Naive B cell (primary cell): ENCODE measurements around the gene FAR1. TPM values are rescaled to one million over a fixed set of nuclear protein-coding genes. Genes with fewer than 3 reads are reported as not detected.
"Not testable (repeated sequence)": the region's sequence is repeated elsewhere in the genome, so short reads cannot be mapped to it uniquely, and the experiment has no call there.

ENCODE experiments used
- ATAC-seq, 2 donors: fragments of 150-1000 bp; cut with Tn5 transposase; 2 replicates each; pipeline ENCODE4 v1.10.0; 2021; ENCODE audit warnings: low read depth in 2 of 2, mild to moderate bottlenecking in 2 of 2, moderate library complexity in 2 of 2
- DNase-seq: peaks from one replicate; pipeline ENCODE4 v3.0.0; 2022
- H3K27ac Mint-ChIP-seq, 6 donors: one replicate each; pipeline ENCODE4 v1.8.0; 2020 to 2022; ENCODE audit warnings: mild to moderate bottlenecking in 6 of 6, mixed read lengths in 6 of 6, moderate library complexity in 5 of 6, inconsistent platforms in 2 of 6
- H3K27me3 Mint-ChIP-seq, 3 donors: one replicate each; pipeline ENCODE4 v1.8.0; 2021 to 2022; ENCODE audit warnings: mixed read lengths in 3 of 3, mild to moderate bottlenecking in 1 of 3
- H3K36me3 Mint-ChIP-seq, 2 donors: one replicate each; pipeline ENCODE4 v1.8.0; 2020 to 2022; ENCODE audit warnings: mixed read lengths in 2 of 2, inconsistent platforms in 1 of 2, mild to moderate bottlenecking in 1 of 2
- H3K4me1 Mint-ChIP-seq, 3 donors: one replicate each; pipeline ENCODE4 v1.8.0; 2020 to 2022; ENCODE audit warnings: mixed read lengths in 3 of 3, inconsistent platforms in 1 of 3, mild to moderate bottlenecking in 1 of 3, moderate library complexity in 1 of 3
- H3K4me3 Mint-ChIP-seq, 8 donors: one replicate each; pipeline ENCODE4 v1.8.0; 2020 to 2022; ENCODE audit warnings: mild to moderate bottlenecking in 8 of 8, mixed read lengths in 8 of 8, moderate library complexity in 8 of 8, inconsistent platforms in 2 of 8
- H3K9me3 Mint-ChIP-seq, 7 donors: one replicate each; pipeline ENCODE4 v1.8.0; 2020 to 2022; ENCODE audit warnings: mixed read lengths in 7 of 7, mild to moderate bottlenecking in 5 of 7, inconsistent platforms in 2 of 7, moderate library complexity in 1 of 7
- polyA plus RNA-seq, 6 donors: library from polyadenylated mRNA; unstranded; fragments of 300-500 nt; fragmentation: Illumina TruSeq; gene quantifications; one replicate each; pipeline ENCODE4 v1.2.3, GENCODE V29; 2021; ENCODE audit warnings: low read depth in 6 of 6

FAR1 gene
- polyA plus RNA-seq, 6 donors from 2014 or later: 0.14 to 16.1 (median 11.8) TPM

DNA sequence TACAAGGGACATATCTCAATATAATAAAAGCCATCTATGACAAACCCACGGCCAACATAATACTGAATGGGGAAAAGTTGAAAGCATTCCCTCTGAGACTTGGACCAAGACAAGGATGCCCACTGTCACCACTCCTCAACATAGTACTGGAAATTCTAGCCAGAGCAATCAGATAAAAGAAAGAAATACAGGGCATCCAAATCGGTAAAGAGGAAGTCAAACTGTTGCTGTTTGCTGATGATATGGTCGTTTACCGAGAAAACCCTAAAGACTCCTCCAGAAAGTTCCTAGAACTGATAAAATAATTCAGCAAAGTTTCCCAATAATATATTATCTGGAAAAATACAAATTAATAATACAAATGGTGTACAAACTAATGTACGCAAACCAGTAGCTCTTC is 84.8 kb downstream of the FAR1 start:
- not testable (repeated sequence) for DNase-seq

GRCh38 chr11:13759050-13759449 is 90.6 kb downstream of the FAR1 start:
- DNase-seq (no peak), ATAC-seq (no peak)
- no peaks in the 10 kb centered on the region for H3K4me1 Mint-ChIP-seq
- peaks cover 7 to 11% (median 11%) of the 10 kb centered on the region in 3 donors for H3K27me3 Mint-ChIP-seq
- H3K36me3 Mint-ChIP-seq: no peaks in the 10 kb centered on the region
- no peak overlapping the region for H3K27ac Mint-ChIP-seq
- no peak overlapping the region for H3K4me3 Mint-ChIP-seq
- H3K9me3 Mint-ChIP-seq: no peaks in the 10 kb centered on the region

More for the DNA sequence above, 84.8 kb downstream of the FAR1 start:
- not testable (repeated sequence) for H3K36me3 Mint-ChIP-seq, H3K4me3 Mint-ChIP-seq, ATAC-seq, H3K27ac Mint-ChIP-seq, H3K4me1 Mint-ChIP-seq
- Mint-ChIP-seq H3K9me3 (peaks cover 0 to 13% (median 6%) of the 10 kb centered on the region in 7 donors), H3K27me3 (peaks cover 8 to 42% (median 28%) of the 10 kb centered on the region in 3 donors)

DNA sequence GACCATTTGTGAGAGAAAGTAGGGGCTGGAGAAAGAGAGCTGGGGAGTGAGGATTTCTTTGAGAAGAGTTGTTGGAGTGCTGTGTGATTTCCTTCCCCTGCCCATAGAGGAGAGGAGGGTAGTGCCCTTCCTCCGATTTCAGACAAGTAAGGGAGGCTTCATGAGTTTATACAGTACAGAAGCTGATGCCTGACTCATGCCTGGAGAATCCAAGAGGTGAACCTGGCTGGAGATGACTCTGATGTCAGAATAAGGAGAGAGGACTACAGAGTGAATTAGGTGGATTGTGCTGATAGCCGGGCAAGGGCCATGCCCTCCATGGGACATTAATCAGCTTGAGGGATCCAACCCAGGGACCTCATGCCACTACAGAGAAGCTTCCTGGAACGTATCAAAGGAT is 91.6 kb downstream of the FAR1 start:
- ATAC-seq (no peak), DNase-seq (no peak)
- Mint-ChIP-seq H3K27ac (no peak overlapping the region), H3K36me3 (no peaks in the 10 kb centered on the region), H3K27me3 (peaks cover 9 to 14% (median 10%) of the 10 kb centered on the region in 3 donors), H3K9me3 (no peaks in the 10 kb centered on the region), H3K4me3 (no peak overlapping the region), H3K4me1 (no peaks in the 10 kb centered on the region)

GRCh38 chr11:13761250-13761649 is 92.8 kb downstream of the FAR1 start:
- Mint-ChIP-seq H3K4me3 (no peak overlapping the region), H3K9me3 (no peaks in the 10 kb centered on the region), H3K27ac (no peak overlapping the region), H3K36me3 (no peaks in the 10 kb centered on the region), H3K4me1 (no peaks in the 10 kb centered on the region), H3K27me3 (peaks cover 7 to 14% (median 10%) of the 10 kb centered on the region in 3 donors)
- ATAC-seq (no peak), DNase-seq (no peak)

DNA sequence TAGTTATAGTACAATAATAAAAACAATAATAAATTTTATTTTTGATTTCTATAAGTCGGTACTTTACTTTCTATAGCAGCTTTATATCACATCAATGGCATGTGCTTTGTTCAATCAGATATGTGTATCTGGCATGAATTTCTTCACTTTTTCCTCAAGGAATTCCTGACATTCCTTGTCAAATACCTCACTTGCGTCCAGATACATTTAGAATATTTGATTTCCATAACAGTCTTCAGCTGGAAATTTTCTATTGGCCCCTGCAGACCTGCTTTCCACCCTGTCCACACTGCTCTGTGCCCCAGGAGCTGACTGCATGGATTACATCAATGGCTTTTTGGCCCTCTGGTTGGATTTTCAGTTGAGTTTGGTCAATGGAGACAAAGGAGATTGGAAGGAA is 93.2 kb downstream of the FAR1 start:
- Mint-ChIP-seq H3K4me3 (no peak overlapping the region), H3K27ac (peak overlapping the region in 1 of 6 donors; percentile 10), H3K9me3 (no peaks in the 10 kb centered on the region), H3K4me1 (no peaks in the 10 kb centered on the region), H3K36me3 (no peaks in the 10 kb centered on the region), H3K27me3 (peaks cover 7 to 14% (median 10%) of the 10 kb centered on the region in 3 donors)
- ATAC-seq (no peak), DNase-seq (no peak)

DNA sequence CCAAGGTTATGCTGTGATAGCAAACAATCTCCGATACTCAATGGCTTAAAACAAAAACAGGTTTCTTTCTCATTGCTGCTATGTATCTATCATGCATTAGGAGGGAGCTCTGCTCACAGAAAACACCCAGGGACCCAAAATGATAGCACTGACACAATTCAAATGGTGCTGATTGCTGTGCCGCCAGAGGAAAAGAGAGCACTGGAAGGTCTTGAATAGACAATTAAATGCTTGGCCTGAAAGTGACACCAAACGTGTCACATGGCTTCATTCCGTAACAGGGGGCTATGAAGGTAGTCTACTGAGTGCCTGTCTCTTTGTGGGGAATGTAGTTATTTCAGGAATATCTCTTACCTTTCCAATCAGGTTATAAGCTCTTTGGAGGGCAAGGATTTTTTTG is 94.2 kb downstream of the FAR1 start:
- ATAC-seq (no peak), DNase-seq (no peak)
- H3K27ac Mint-ChIP-seq: peak overlapping the region in 1 of 6 donors; percentile 9
- H3K36me3 Mint-ChIP-seq: no peaks in the 10 kb centered on the region
- H3K4me3 Mint-ChIP-seq: no peak overlapping the region
- H3K27me3 Mint-ChIP-seq: peaks cover 7 to 14% (median 10%) of the 10 kb centered on the region in 3 donors
- H3K9me3 Mint-ChIP-seq: no peaks in the 10 kb centered on the region
- no peaks in the 10 kb centered on the region for H3K4me1 Mint-ChIP-seq

DNA sequence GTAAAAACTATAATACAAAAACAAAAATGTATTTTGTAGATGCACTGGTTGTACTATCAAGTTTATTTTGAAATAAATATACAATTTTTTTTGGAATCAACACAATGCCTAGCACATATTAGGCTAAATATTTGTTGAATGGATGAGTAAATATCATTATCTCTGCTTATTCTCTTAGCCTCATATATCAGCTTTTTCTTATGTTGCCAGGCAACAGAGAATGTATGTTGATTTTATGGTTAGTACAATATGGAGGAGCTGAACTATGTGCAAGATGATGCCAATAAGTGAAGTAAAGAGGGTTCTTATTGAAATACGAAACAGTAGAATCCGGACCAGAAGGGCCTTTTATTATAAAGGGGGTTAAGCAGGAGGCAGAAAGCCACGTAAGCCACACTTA is 94.9 kb downstream of the FAR1 start:
- Mint-ChIP-seq H3K27ac (no peak overlapping the region), H3K36me3 (no peaks in the 10 kb centered on the region), H3K27me3 (peaks cover 7 to 14% (median 10%) of the 10 kb centered on the region in 3 donors), H3K9me3 (no peaks in the 10 kb centered on the region), H3K4me1 (no peaks in the 10 kb centered on the region), H3K4me3 (no peak overlapping the region)
- no peak for DNase-seq
- ATAC-seq: no peak

DNA sequence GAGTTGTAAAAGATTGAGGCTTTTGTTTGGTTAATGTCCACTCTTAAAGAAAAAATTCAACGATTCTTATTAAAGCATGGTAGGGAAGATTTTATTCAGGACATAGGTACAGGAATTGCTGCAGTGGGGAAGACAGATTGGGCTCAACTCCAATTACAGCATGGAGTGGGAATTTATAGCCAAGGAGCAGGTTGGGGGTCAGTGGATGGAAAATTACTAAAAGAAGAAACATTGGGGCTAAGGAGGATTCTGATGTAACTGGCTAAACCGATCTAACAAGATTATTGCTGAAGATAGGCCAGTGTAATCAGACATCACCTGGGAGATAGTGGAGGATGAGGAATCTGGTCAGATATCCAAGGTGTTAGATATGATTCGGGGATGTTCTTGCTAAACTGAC is 97.4 kb downstream of the FAR1 start:
- Mint-ChIP-seq H3K4me1 (no peaks in the 10 kb centered on the region), H3K9me3 (no peaks in the 10 kb centered on the region), H3K27me3 (peaks cover 8 to 14% (median 12%) of the 10 kb centered on the region in 3 donors), H3K4me3 (no peak overlapping the region), H3K36me3 (no peaks in the 10 kb centered on the region), H3K27ac (no peak overlapping the region)
- ATAC-seq (no peak), DNase-seq (no peak)

DNA sequence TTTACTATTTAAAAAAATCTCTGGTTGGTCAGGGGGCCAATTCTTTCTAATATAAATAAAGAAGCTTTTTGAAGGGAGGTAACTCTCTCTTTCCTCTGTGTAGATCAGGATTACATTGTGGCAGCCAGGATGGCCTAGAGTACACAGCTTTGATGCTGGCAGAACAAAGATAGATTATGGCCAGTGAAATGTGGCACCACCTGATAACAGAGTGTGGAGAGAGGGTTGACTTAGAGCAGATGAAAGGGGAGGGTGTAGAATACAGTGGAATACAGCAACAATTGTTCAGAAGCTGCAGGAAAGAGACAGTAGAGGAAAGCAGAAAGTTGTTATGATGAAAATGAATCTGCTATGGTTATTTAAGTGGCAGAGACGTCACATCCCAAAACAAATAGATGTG is 99.0 kb downstream of the FAR1 start:
- no peak for ATAC-seq
- Mint-ChIP-seq H3K27ac (peak overlapping the region in 1 of 6 donors; percentile 57), H3K27me3 (peaks cover 7 to 20% (median 14%) of the 10 kb centered on the region in 3 donors), H3K36me3 (no peaks in the 10 kb centered on the region), H3K9me3 (no peaks in the 10 kb centered on the region), H3K4me3 (no peak overlapping the region), H3K4me1 (peaks cover under 1 to 1% (median under 1%) of the 10 kb centered on the region in 3 donors)
- DNase-seq: no peak

GRCh38 chr11:13769188-13769587 is 100.7 kb downstream of the FAR1 start:
- Mint-ChIP-seq H3K9me3 (no peaks in the 10 kb centered on the region), H3K27ac (no peak overlapping the region), H3K36me3 (no peaks in the 10 kb centered on the region), H3K27me3 (peaks cover 8 to 18% (median 9%) of the 10 kb centered on the region in 3 donors), H3K4me1 (peaks cover 3 to 6% (median 5%) of the 10 kb centered on the region in 3 donors), H3K4me3 (no peak overlapping the region)
- no peak for DNase-seq
- no peak for ATAC-seq

- Mint-ChIP-seq H3K36me3 (no peaks in the 10 kb centered on the region), H3K4me1 (peaks cover 3 to 6% (median 5%) of the 10 kb centered on the region in 3 donors), H3K4me3 (no peak overlapping the region), H3K27me3 (peaks cover 0 to 10% (median 8%) of the 10 kb centered on the region in 3 donors), H3K27ac (no peak overlapping the region), H3K9me3 (no peaks in the 10 kb centered on the region)
- ATAC-seq (no peak), DNase-seq (no peak)
Measured at GRCh38 chr11:13771151-13771550, 102.7 kb downstream of the FAR1 start.

DNA sequence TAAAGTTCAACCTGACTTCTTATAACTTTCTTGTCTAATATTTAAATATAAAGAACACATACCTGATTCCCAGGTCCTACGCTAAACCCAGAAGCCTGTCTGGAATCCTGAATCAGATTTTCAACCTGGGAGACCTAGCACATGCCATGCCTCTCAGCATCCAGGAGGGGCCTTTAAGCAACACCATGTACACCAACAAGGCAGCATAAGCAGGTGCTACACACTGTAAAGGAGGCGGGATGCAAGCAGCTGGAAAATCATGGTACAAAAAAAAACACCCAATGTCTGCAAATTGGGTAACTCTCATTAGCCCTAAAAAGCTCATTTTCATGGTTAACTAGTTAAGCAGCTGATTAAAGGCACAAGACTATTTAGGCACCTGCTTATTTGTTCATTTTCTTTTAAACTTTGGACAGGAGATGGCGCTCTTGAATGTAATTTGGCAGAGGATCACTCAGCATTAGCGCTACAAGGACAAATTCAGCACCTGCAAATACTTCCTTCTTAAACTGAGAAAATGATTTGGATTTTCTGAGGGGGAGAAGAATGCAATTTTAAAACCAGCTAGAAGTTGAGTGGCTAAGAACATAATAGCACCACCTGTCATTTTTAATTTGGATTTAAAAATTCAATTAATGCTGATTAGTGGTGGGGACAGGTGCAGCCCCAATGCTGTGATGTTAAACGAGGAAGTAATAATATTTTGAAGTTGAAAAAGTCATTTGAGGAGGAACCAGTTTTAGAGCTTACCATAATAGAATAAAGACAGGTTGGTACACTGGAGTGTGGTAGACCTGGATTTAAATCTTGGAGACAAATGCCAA is 104.0 kb downstream of the FAR1 start:
- Mint-ChIP-seq H3K27me3 (peaks cover 0 to 12% (median 8%) of the 10 kb centered on the region in 3 donors), H3K9me3 (no peaks in the 10 kb centered on the region), H3K4me3 (no peak overlapping the region), H3K4me1 (peaks cover 3 to 6% (median 5%) of the 10 kb centered on the region in 3 donors), H3K36me3 (no peaks in the 10 kb centered on the region), H3K27ac (no peak overlapping the region)
- ATAC-seq (peak; percentile 76 to 87), DNase-seq (peak; percentile 66)

- ATAC-seq (no peak), DNase-seq (no peak)
- no peak overlapping the region for H3K4me3 Mint-ChIP-seq
- peaks cover 8 to 16% (median 10%) of the 10 kb centered on the region in 3 donors for H3K27me3 Mint-ChIP-seq
- H3K36me3 Mint-ChIP-seq: no peaks in the 10 kb centered on the region
- H3K9me3 Mint-ChIP-seq: no peaks in the 10 kb centered on the region
- peaks cover 3 to 6% (median 5%) of the 10 kb centered on the region in 3 donors for H3K4me1 Mint-ChIP-seq
- H3K27ac Mint-ChIP-seq: no peak overlapping the region
Measured at GRCh38 chr11:13775471-13775870, 107.0 kb downstream of the FAR1 start.

DNA sequence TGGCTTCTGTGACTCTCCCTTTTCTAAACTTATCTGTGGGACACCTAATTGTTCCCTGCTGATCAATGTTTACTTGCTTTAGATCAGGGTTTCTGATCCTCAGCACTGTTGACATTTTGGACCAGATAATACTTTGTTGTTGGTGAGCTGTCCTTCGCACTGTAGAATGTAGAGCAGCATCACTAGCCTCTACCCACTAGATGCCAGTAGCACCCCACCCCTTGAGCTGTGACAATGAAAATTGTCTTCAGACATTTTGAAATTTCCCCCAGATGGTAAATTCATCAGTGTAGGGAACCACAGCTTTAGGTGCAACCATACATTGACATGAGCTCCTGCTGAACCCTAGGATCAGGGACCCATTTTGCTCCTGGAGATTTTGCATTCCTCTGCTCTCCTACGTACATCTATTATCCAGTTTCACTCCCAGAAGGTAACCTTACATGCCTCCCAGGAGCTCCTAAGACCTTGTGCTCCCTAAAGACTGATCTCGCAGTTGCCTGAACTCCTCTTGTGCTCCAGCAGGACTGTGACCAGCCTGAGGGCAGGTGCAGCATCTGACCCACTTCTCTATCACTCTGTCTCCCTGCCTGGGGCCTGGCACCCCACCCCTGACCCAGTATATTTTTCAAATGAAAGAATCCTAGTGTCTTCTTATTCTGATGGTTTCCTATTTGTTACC is 107.8 kb downstream of the FAR1 start:
- Mint-ChIP-seq H3K9me3 (no peaks in the 10 kb centered on the region), H3K4me1 (peaks cover 3 to 6% (median 5%) of the 10 kb centered on the region in 3 donors), H3K27ac (peak overlapping the region in 1 of 6 donors; percentile 7), H3K27me3 (peaks cover 9 to 11% (median 10%) of the 10 kb centered on the region in 3 donors), H3K36me3 (no peaks in the 10 kb centered on the region), H3K4me3 (no peak overlapping the region)
- ATAC-seq (peak; percentile 45 to 47), DNase-seq (peak; percentile 3)
